K562 (cell line): ENCODE measurements around the gene CSF3. TPM values are rescaled to one million over a fixed set of nuclear protein-coding genes. Genes with fewer than 3 reads are reported as not detected.

Experiments used
- BCL6 ChIP-seq: fragments of 250-450 bp; sonication (Bioruptor Pico); IDR thresholded peaks from 2 replicates; pipeline ENCODE4 v1.4.0; 2020
- CEBPB ChIP-seq: fragments of 450-650 bp; IDR thresholded peaks from 2 replicates; pipeline ENCODE4 v1.6.1; 2016; ENCODE audit warnings: missing genetic modification characterization, missing compliant biosample characterization
- CHAMP1 ChIP-seq: fragments of 450-650 bp; IDR thresholded peaks from 2 replicates; pipeline ENCODE4 v1.6.1; 2016; ENCODE audit warnings: mild to moderate bottlenecking
- CTCF ChIP-seq, 3 experiments: IDR thresholded peaks in 2 of 3; conservative IDR thresholded peaks in 1 of 3; 2 replicates each; pipeline ENCODE4 v1.5.1; 2011 to 2012; ENCODE audit warnings: low read length in 3 of 3, mild to moderate bottlenecking in 3 of 3, control low read depth in 2 of 3, improper control_type of control experiment in 1 of 3, inconsistent platforms in 1 of 3, low read depth in 1 of 3, mixed read lengths in 1 of 3, moderate library complexity in 1 of 3; ENCODE audit not compliant: insufficient read depth in 2 of 3
- ELF1 ChIP-seq: fragments of 200-800 bp; sonication (Bioruptor generic); IDR thresholded peaks from 2 replicates; pipeline ENCODE4 v1.6.1; 2016; ENCODE audit warnings: missing genetic modification characterization, missing compliant biosample characterization
- FIP1L1 ChIP-seq: fragments of 200-400 bp; formaldehyde crosslinking; IDR thresholded peaks from 2 replicates; pipeline ENCODE4 v1.6.1; 2018; ENCODE audit warnings: mild to moderate bottlenecking, low read depth, low read length; ENCODE audit not compliant: poor library complexity, severe bottlenecking
- HDAC2 ChIP-seq: fragments of 450-650 bp; IDR thresholded peaks from 2 replicates; pipeline ENCODE4 v1.6.1; 2016; ENCODE audit warnings: mild to moderate bottlenecking
- HDAC6 ChIP-seq: IDR thresholded peaks from 2 replicates; pipeline ENCODE4 v1.6.1; 2012; ENCODE audit warnings: low read depth, mild to moderate bottlenecking, control low read depth, inconsistent platforms, low read length, moderate library complexity
- KAT2B ChIP-seq: IDR thresholded peaks from one replicate; pipeline ENCODE4 v1.6.1; 2012; ENCODE audit warnings: low read depth, mild to moderate bottlenecking, control low read depth, inconsistent platforms, low read length, moderate library complexity
- MAX ChIP-seq: sonication (generic); formaldehyde crosslinking; IDR thresholded peaks from 2 replicates; pipeline ENCODE4 v1.9.0; 2022; ENCODE audit warnings: mild to moderate bottlenecking, missing genetic modification reagents
- MTA3 ChIP-seq: fragments of 450-650 bp; formaldehyde crosslinking; IDR thresholded peaks from 2 replicates; pipeline ENCODE4 v1.6.1; 2017; ENCODE audit warnings: mild to moderate bottlenecking, borderline replicate concordance
- NRF1 ChIP-seq, 2 experiments: fragments of 450-650 bp; IDR thresholded peaks in 1 of 2; conservative IDR thresholded peaks in 1 of 2; 2 replicates each; pipeline ENCODE4 v1.6.1; 2014; ENCODE audit warnings: mild to moderate bottlenecking in 2 of 2
- PHF21A ChIP-seq: fragments of 450-650 bp; IDR thresholded peaks from 2 replicates; pipeline ENCODE4 v1.6.1; 2017; ENCODE audit warnings: low read depth, borderline replicate concordance
- SIN3A ChIP-seq, 2 experiments: fragments of 150-350 bp in 1 of 2; IDR thresholded peaks; 2 replicates each; pipeline ENCODE4 v1.6.1; 2011 to 2016; ENCODE audit warnings: borderline replicate concordance in 2 of 2, low read depth in 2 of 2, low read length in 2 of 2, mild to moderate bottlenecking in 2 of 2, moderate library complexity in 2 of 2; ENCODE audit not compliant: control insufficient read depth in 1 of 2
- SMARCB1 ChIP-seq: IDR thresholded peaks from 2 replicates; pipeline ENCODE4 v1.6.1; 2011; ENCODE audit warnings: improper control_type of control experiment, low read depth; ENCODE audit not compliant: insufficient read length
- TGIF2 ChIP-seq: sonication (generic); formaldehyde crosslinking; IDR thresholded peaks from 2 replicates; pipeline ENCODE4 v1.8.1; 2022; ENCODE audit warnings: mild to moderate bottlenecking, missing genetic modification reagents, moderate library complexity
- VEZF1 ChIP-seq: fragments of 200-800 bp; sonication (Bioruptor generic); IDR thresholded peaks from 2 replicates; pipeline ENCODE4 v1.6.1; 2017; ENCODE audit warnings: missing genetic modification characterization, missing compliant biosample characterization
- WHSC1 ChIP-seq: IDR thresholded peaks from one replicate; pipeline ENCODE4 v1.6.1; 2012; ENCODE audit warnings: low read length, control low read depth, inconsistent platforms
- ZNF239 ChIP-seq: fragments of 250-450 bp; sonication (Bioruptor Pico); IDR thresholded peaks from 2 replicates; pipeline ENCODE4 v1.4.0; 2020; ENCODE audit warnings: mild to moderate bottlenecking
- ZNF395 ChIP-seq: fragments of 200-800 bp; sonication (Bioruptor generic); IDR thresholded peaks from 2 replicates; pipeline ENCODE4 v1.6.1; 2017; ENCODE audit warnings: missing genetic modification characterization, missing compliant biosample characterization
- ZNF764 ChIP-seq: fragments of 250-450 bp; sonication (Bioruptor Pico); IDR thresholded peaks from 2 replicates; pipeline ENCODE4 v1.4.0; 2020; ENCODE audit warnings: low read depth, mild to moderate bottlenecking, moderate library complexity
- polyA plus RNA-seq, 8 experiments: library from polyadenylated mRNA; depleted of rRNA in 4 of 8; stranded (reverse) in 5 of 8; unstranded in 3 of 8; fragments of >200 nt; fragmentation: Nextera tagmentation in 2 of 8; fragmentation: Illumina TruSeq in 1 of 8; extraction: Ambion mirVana in 2 of 8; extraction: Trizol in 1 of 8; gene quantifications; 2 replicates each; pipeline versions ENCODE4 v1.2.1 to v1.2.3, GENCODE V29; 2011 to 2014; ENCODE audit warnings: inconsistent platforms in 1 of 8, missing spikeins in 1 of 8
- total RNA-seq, 7 experiments: library from RNA; depleted of rRNA in 6 of 7; stranded (reverse); fragments of >200 nt in 6 of 7; fragmentation: Illumina TruSeq in 2 of 7; extraction: Trizol in 2 of 7; gene quantifications; 2 replicates each; pipeline versions ENCODE4 v1.2.1 to v1.2.3, GENCODE V29; 2011 to 2021; ENCODE audit warnings: low replicate concordance in 1 of 7

CSF3 gene
- total and polyA plus RNA-seq, 9 of the 15 experiments (the other 6 are each of a cell fraction or from before 2014, with no cell fraction given), result 0.19 TPM; not detected in 8

- no peak for TF ChIP-seq WHSC1
- TF ChIP-seq VEZF1, result peak; percentile 52; the same call in 1 of the 2 replicates
- TF ChIP-seq HDAC6, result no peak
- TF ChIP-seq HDAC2, result no peak
- TF ChIP-seq MAX (CRISPR knock-in tag), result no peak
- no peak for TF ChIP-seq NRF1 (conservative IDR thresholded peaks at IDR 0.05 in 1 of 2, IDR thresholded peaks at IDR 0.05 in 1 of 2)
- no peak for TF ChIP-seq ELF1
- no peak for TF ChIP-seq FIP1L1
- TF ChIP-seq ZNF395 (CRISPR knock-in tag), result no peak
- no peak for TF ChIP-seq ZNF764
- TF ChIP-seq PHF21A, result no peak
- no peak for TF ChIP-seq CHAMP1
- no peak for TF ChIP-seq BCL6 (CRISPR knock-in tag)
- no peak for TF ChIP-seq TGIF2 (CRISPR knock-in tag)
- no peak for TF ChIP-seq CEBPB
- TF ChIP-seq ZNF239 (CRISPR knock-in tag), result no peak
- TF ChIP-seq SMARCB1, result no peak
- TF ChIP-seq SIN3A (IDR thresholded peaks at IDR 0.05; ENCODE audit: borderline replicate concordance in 2 of 2, control insufficient read depth in 1 of 2, low read depth in 2 of 2, low read length in 2 of 2), result 0 out of 4 replicates have a peak, but pooled peaks of 1 of the 2 experiments have one; percentile 22
- TF ChIP-seq CTCF (IDR thresholded peaks at IDR 0.05 in 2 of 3, conservative IDR thresholded peaks at IDR 0.05 in 1 of 3; ENCODE audit: insufficient read depth in 2 of 3, low read depth in 1 of 3, low read length in 3 of 3), result peak; percentile 84 to 94 (median 93)
- no peak for TF ChIP-seq KAT2B
- no peak for TF ChIP-seq MTA3
These were observed 19.9 kb downstream of the CSF3 start (continued) for GRCh38 chr17:40035162-40035559.
